HG03378 (cell line): ENCODE data around the gene CARMIL1.

Experiments used
- ATAC-seq: cut with Tn5 transposase; IDR thresholded peaks from one replicate; pipeline ENCODE4 v1.9.1; 2021; ENCODE audit warnings: mild to moderate bottlenecking, moderate library complexity; ENCODE audit not compliant: unreplicated experiment

The CARMIL1 gene

GRCh38 chr6:25637960-25638434, 358.8 kb downstream of the CARMIL1 start:
- no peak for ATAC-seq

- ATAC-seq: no peak
These were observed 360.5 kb downstream of the CARMIL1 start for GRCh38 chr6:25639653-25640052.

- ATAC-seq: no peak
These were observed 361.3 kb downstream of the CARMIL1 start for GRCh38 chr6:25640446-25640845.

- ATAC-seq: no peak
These were observed 361.7 kb downstream of the CARMIL1 start for GRCh38 chr6:25640891-25641290.

GRCh38 chr6:25641377-25641776, 362.2 kb downstream of the CARMIL1 start:
- no peak for ATAC-seq

- ATAC-seq: no peak
These were observed 362.9 kb downstream of the CARMIL1 start for GRCh38 chr6:25641940-25642666.

GRCh38 chr6:25642667-25643328, 363.6 kb downstream of the CARMIL1 start:
- ATAC-seq: no peak

GRCh38 chr6:25645916-25646315, 366.7 kb downstream of the CARMIL1 start:
- no peak for ATAC-seq

- ATAC-seq: no peak
These were observed 370.4 kb downstream of the CARMIL1 start for GRCh38 chr6:25649611-25650010.

- ATAC-seq: no peak
These were observed 372.9 kb downstream of the CARMIL1 start, which contains the start of gene SCGN for GRCh38 chr6:25652007-25652515. Gene SCGN (plus strand): TSS chr6:25652215. CDS start chr6:25652404, 189 bp downstream.

- no peak for ATAC-seq
These were observed 376.5 kb downstream of the CARMIL1 start for GRCh38 chr6:25655723-25656122.

- no peak for ATAC-seq
These were observed 380.6 kb downstream of the CARMIL1 start for GRCh38 chr6:25659633-25660368.

GRCh38 chr6:25660512-25660911, 381.3 kb downstream of the CARMIL1 start:
- no peak for ATAC-seq

GRCh38 chr6:25661129-25661779, 382.1 kb downstream of the CARMIL1 start:
- ATAC-seq: no peak

- ATAC-seq: no peak
These were observed 386.3 kb downstream of the CARMIL1 start for GRCh38 chr6:25665455-25665854.

- ATAC-seq: no peak
These were observed 390.2 kb downstream of the CARMIL1 start for GRCh38 chr6:25669413-25669812.
